GM12878 (cell line): ENCODE measurements around the gene MEGF9.

ENCODE experiments used
- CTCF ChIP-seq, 3 experiments: IDR thresholded peaks in 2 of 3; conservative IDR thresholded peaks in 1 of 3; 2 replicates each; pipeline ENCODE4 v1.5.1; 2011; ENCODE audit warnings: low read depth in 3 of 3, low read length in 3 of 3, mild to moderate bottlenecking in 3 of 3, control low read depth in 2 of 3, moderate library complexity in 2 of 3, inconsistent platforms in 1 of 3, mixed read lengths in 1 of 3; ENCODE audit not compliant: control insufficient read depth in 2 of 3, insufficient read depth in 1 of 3; ENCODE audit errors: extremely low read depth in 1 of 3
- E2F8 ChIP-seq: fragments of 450-650 bp; IDR thresholded peaks from 2 replicates; pipeline ENCODE4 v1.6.1; 2018; ENCODE audit warnings: mild to moderate bottlenecking, low read depth, moderate library complexity; ENCODE audit not compliant: partially characterized antibody
- EZH2 ChIP-seq: IDR thresholded peaks from 2 replicates; pipeline ENCODE4 v1.6.1; 2012; ENCODE audit warnings: low read depth, mild to moderate bottlenecking, control low read depth, inconsistent platforms, low read length, borderline replicate concordance; ENCODE audit not compliant: control insufficient read depth
- JUNB ChIP-seq: IDR thresholded peaks from 2 replicates; pipeline ENCODE4 v1.6.1; 2016; ENCODE audit warnings: antibody characterized with exemption, mild to moderate bottlenecking
- NFIC ChIP-seq: IDR thresholded peaks from 2 replicates; pipeline ENCODE4 v1.6.1; 2012; ENCODE audit warnings: low read depth, mild to moderate bottlenecking, inconsistent platforms, low read length, moderate library complexity
- POLR2A ChIP-seq: IDR thresholded peaks from 2 replicates; pipeline ENCODE4 v1.6.1; 2011; ENCODE audit warnings: low read depth, mild to moderate bottlenecking, low read length
- RAD51 ChIP-seq: fragments of 450-650 bp; IDR thresholded peaks from 2 replicates; pipeline ENCODE4 v1.6.1; 2016; ENCODE audit warnings: moderate library complexity, mild to moderate bottlenecking, inconsistent platforms
- STAT3 ChIP-seq: IDR thresholded peaks from 2 replicates; pipeline ENCODE4 v1.6.1; 2011; ENCODE audit warnings: low read depth, low read length, improper control_type of control experiment

- no peak for TF ChIP-seq EZH2
- TF ChIP-seq CTCF (IDR thresholded peaks at IDR 0.05 in 2 of 3, conservative IDR thresholded peaks at IDR 0.05 in 1 of 3; ENCODE audit: control insufficient read depth in 2 of 3, extremely low read depth in 1 of 3, insufficient read depth in 1 of 3, low read depth in 3 of 3, low read length in 3 of 3) = no peak
- TF ChIP-seq POLR2A = no peak
- TF ChIP-seq E2F8 = no peak
- TF ChIP-seq JUNB = no peak
- TF ChIP-seq STAT3 = no peak
- no peak for TF ChIP-seq NFIC
- no peak for TF ChIP-seq RAD51
Measured at GRCh38 chr9:120611690-120612068, 102.6 kb downstream of the MEGF9 start.
